Measurements from ENCODE around the gene STRIP2. TPM values are rescaled to one million over a fixed set of nuclear protein-coding genes. Genes with fewer than 3 reads are reported as not detected.

STRIP2 gene
- total RNA-seq, 2 donors from 2014 or later, result 1.1 to 5.5 TPM

DNA sequence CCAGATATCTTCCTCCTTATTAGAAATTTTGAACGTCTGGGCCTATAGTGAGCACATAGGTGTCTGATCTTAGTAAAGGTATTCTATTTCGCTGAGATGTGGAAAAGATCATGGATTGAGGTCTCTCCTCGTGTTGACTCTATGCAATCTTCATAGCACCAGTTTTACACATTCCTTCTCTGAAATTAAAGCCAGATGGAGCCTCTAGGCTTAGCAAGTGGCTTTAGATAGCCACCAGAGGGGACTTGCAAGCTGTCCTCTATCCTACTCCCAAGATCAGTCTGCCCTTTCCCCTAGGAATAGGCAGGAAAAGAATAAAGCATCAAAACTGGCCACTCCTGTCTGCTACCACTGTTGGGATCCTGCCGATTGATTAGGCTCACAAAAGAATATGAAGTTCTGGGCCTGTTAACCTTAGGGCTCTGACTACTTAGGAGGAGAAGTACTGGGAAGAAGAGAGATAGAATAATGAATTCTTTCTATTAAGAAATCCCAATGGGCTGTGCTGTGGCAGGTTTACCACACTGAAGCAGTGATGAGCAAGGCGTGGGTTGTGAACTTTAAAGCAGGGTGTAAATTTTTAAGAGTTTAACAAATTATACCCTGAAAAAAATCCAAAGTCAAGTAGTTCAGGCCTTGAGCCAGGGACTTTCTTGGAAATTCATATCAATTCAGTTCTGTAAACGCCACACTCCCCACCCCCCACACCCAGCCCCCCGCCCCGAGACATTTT is 2.2 kb upstream of the STRIP2 start:
- no peaks in the 10 kb centered on the region for H3K4me1 ChIP-seq (replicated peaks)
- H3K27me3 ChIP-seq (replicated peaks; ENCODE audit: insufficient read depth), result no peaks in the 10 kb centered on the region
- no peaks in the 10 kb centered on the region for H3K36me3 ChIP-seq
- H3K4me3 ChIP-seq, result no peak overlapping the region
- intact Hi-C loops (cut with DNase I), result no loop called here
- DNase-seq (ENCODE audit: low spot score), result no peak
- 75% methylated on average over 8 of the region's 8 CpGs for WGBS
- TF ChIP-seq POLR2A (IDR thresholded peaks at IDR 0.05), result no peak
- no peak for TF ChIP-seq POLR2AphosphoS5 (IDR thresholded peaks at IDR 0.05)
- TF ChIP-seq, protein P1, sequence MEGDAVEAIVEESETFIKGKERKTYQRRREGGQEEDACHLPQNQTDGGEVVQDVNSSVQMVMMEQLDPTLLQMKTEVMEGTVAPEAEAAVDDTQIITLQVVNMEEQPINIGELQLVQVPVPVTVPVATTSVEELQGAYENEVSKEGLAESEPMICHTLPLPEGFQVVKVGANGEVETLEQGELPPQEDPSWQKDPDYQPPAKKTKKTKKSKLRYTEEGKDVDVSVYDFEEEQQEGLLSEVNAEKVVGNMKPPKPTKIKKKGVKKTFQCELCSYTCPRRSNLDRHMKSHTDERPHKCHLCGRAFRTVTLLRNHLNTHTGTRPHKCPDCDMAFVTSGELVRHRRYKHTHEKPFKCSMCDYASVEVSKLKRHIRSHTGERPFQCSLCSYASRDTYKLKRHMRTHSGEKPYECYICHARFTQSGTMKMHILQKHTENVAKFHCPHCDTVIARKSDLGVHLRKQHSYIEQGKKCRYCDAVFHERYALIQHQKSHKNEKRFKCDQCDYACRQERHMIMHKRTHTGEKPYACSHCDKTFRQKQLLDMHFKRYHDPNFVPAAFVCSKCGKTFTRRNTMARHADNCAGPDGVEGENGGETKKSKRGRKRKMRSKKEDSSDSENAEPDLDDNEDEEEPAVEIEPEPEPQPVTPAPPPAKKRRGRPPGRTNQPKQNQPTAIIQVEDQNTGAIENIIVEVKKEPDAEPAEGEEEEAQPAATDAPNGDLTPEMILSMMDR (IDR thresholded peaks at IDR 0.05), result no peak
- H3K9me3 ChIP-seq, result no peaks in the 10 kb centered on the region
- no peak overlapping the region for H3K27ac ChIP-seq

DNA sequence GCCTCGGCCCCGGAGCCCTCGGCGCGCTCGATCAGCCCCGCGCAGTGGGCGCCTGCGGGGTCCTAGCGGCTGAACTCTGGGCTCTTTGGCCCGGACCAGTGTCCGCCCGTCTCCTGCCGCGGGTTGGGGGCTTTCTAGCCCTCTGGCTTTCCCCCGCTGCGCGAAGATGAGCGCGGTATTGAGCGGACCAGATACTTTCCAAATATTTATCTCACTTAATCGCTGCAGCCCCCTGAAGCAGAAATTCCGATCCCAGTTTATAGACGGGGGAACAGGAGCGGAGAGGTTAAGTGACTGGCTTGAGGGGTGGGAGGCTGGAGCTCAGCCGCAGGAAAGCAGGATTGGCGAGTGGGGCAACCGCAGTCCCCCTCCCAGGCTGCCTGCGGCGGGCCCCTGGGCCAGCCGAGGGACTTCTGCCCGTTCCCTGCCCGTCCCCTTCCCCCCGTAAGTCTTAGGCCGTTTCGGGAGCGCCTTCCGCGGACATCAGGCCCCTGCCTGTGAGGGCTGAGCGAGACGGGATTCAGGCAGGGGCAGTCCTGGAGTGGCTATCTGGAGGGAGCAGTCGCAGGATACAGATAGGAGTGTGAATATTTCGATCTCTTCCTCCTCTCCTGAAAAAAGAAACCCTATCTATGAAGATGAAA is 565 bp downstream of the STRIP2 start:
- H3K36me3 ChIP-seq, result no peaks in the 10 kb centered on the region
- intact Hi-C loops (cut with DNase I), result no loop called here
- TF ChIP-seq, protein P1 (IDR thresholded peaks at IDR 0.05), result no peak
- TF ChIP-seq POLR2A (IDR thresholded peaks at IDR 0.05) (no peak), POLR2AphosphoS5 (IDR thresholded peaks at IDR 0.05) (no peak)
- no peaks in the 10 kb centered on the region for H3K9me3 ChIP-seq
- WGBS, result 2% methylated on average over 42 of the region's 44 CpGs
- no peaks in the 10 kb centered on the region for H3K27me3 ChIP-seq (replicated peaks; ENCODE audit: insufficient read depth)
- peak overlapping the region; percentile 50 to 53 for H3K4me3 ChIP-seq
- no peak for DNase-seq (ENCODE audit: low spot score)
- H3K4me1 ChIP-seq (replicated peaks), result no peaks in the 10 kb centered on the region
- peak overlapping the region; percentile 10 to 20 for H3K27ac ChIP-seq

DNA sequence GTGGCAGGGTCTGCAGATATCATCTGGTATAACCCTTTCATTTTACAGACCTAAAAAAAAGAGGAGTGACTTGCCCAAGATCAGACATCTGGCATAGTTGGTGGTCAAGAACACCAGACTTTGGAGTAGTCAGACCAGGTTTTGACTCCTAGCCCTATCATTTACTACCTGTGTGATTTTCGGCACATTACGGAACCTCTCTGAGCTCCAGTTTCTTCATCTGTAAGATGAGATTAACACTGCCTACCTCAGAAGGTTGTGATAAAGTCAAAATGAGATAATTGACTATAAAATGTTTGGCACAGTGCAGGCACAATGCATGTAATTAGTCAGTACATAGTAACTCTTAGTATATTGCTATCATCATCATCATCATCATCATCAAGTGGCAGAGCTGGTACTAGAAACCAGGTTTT is 1.2 kb downstream of the STRIP2 start:
- H3K4me1 ChIP-seq (replicated peaks), result no peaks in the 10 kb centered on the region
- no peaks in the 10 kb centered on the region for H3K36me3 ChIP-seq
- H3K4me3 ChIP-seq, result peak overlapping the region in 1 of 2 donors; percentile 50
- H3K27ac ChIP-seq, result no peak overlapping the region
- DNase-seq (ENCODE audit: low spot score), result no peak
- TF ChIP-seq, protein P1 (IDR thresholded peaks at IDR 0.05), result no peak
- no peak for TF ChIP-seq POLR2A (IDR thresholded peaks at IDR 0.05)
- TF ChIP-seq POLR2AphosphoS5 (IDR thresholded peaks at IDR 0.05), result no peak
- WGBS, result 99% methylated on average over 2 of the region's 2 CpGs
- H3K27me3 ChIP-seq (replicated peaks; ENCODE audit: insufficient read depth), result no peaks in the 10 kb centered on the region
- intact Hi-C loops (cut with DNase I), result no loop called here
- H3K9me3 ChIP-seq, result no peaks in the 10 kb centered on the region

DNA sequence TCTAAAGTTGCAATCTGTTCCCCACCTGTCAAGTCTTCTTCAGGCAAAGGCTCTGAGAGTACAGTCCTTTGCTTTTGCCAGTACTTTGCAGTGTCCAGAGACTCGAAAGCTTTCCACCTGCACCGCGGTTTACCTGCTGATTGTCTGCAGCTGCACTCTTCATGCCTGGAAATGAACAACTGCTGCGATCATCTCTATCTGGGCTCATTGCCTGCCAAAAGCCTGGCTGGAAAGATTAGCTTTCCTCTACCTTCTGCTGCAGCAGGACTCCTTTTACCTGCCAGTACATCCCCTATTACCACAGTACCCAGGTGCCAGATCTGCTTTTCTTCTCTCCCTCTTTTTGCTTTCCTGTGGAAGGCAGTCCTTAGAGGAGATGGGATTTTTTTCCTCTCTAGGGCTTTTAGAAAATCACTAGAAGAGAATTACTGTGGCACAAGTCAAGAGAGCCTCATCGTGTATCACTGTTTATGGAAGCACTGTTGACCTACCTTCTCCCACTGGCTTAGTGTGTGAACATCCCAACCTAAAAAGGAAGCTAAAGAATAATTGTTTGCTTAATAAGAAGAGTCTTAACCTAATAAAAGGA is 2.2 kb downstream of the STRIP2 start:
- Histone ChIP-seq H3K27me3 (replicated peaks; ENCODE audit: insufficient read depth) (no peaks in the 10 kb centered on the region), H3K36me3 (no peaks in the 10 kb centered on the region), H3K9me3 (no peaks in the 10 kb centered on the region), H3K27ac (no peak overlapping the region), H3K4me3 (no peak overlapping the region), H3K4me1 (replicated peaks) (no peaks in the 10 kb centered on the region)
- WGBS, result 82% methylated on average over 5 of the region's 5 CpGs
- intact Hi-C loops (cut with DNase I), result no loop called here
- no peak for DNase-seq (ENCODE audit: low spot score)
- no peak for TF ChIP-seq POLR2A (IDR thresholded peaks at IDR 0.05)
- TF ChIP-seq, protein P1 (IDR thresholded peaks at IDR 0.05), result no peak
- TF ChIP-seq POLR2AphosphoS5 (IDR thresholded peaks at IDR 0.05), result no peak
